Erythroblast (primary cell): ENCODE data around the gene C10orf90.

Experiments
- GATA1 ChIP-seq: IDR thresholded peaks from 2 replicates; pipeline ENCODE4 v1.6.1; 2011; ENCODE audit warnings: low read depth, mild to moderate bottlenecking, control low read depth, low read length, moderate library complexity
- POLR2A ChIP-seq: IDR thresholded peaks from 2 replicates; pipeline ENCODE4 v1.6.1; 2011; ENCODE audit warnings: mild to moderate bottlenecking, low read length

DNA sequence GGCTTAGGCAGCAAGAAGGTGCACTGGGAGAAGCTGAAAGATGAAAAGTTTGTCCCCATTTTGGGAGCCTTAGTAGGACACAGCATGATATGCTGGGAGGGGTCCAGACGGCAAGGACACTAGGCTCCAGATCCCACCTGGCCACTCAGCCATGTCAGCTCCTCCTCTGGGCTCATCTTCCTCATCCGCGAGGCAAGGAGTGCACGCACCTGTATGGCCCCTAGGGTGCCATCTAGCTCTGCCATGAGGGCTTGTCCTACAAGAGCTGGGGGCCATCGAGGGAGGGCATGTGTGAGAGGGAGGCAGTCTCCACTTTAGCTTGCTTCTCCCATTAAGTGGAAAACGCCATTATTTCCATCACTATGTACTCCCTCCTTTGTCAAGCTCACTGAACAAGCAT, 146.0 kb downstream of the C10orf90 start:
- TF ChIP-seq POLR2A (no peak), GATA1 (no peak)
